Left renal cortex interstitium (tissue), 4 donors: Measurements from ENCODE around the gene TMEM255B. TPM values are rescaled to one million over a fixed set of nuclear protein-coding genes. Genes with fewer than 3 reads are reported as not detected.
"Not testable (repeated sequence)": the region's sequence is repeated elsewhere in the genome, so short reads cannot be mapped to it uniquely, and the experiment has no call there.

Experiments
- DNase-seq, 4 donors: peaks; one replicate each; pipeline ENCODE4 v3.0.0-alpha.2; 2013; ENCODE audit warnings: low read depth in 4 of 4, low spot score in 2 of 4, missing footprints in 1 of 4
- polyA plus RNA-seq, 4 donors: library from polyadenylated mRNA; unstranded; fragments of 120-200 nt; gene quantifications; one replicate each; pipeline ENCODE4 v1.2.1, GENCODE V29; 2013; ENCODE audit not compliant: insufficient read length in 4 of 4

Gene TMEM255B
- polyA plus RNA-seq, 4 donors, result 6.6 to 8.6 (median 7.6) TPM

DNA sequence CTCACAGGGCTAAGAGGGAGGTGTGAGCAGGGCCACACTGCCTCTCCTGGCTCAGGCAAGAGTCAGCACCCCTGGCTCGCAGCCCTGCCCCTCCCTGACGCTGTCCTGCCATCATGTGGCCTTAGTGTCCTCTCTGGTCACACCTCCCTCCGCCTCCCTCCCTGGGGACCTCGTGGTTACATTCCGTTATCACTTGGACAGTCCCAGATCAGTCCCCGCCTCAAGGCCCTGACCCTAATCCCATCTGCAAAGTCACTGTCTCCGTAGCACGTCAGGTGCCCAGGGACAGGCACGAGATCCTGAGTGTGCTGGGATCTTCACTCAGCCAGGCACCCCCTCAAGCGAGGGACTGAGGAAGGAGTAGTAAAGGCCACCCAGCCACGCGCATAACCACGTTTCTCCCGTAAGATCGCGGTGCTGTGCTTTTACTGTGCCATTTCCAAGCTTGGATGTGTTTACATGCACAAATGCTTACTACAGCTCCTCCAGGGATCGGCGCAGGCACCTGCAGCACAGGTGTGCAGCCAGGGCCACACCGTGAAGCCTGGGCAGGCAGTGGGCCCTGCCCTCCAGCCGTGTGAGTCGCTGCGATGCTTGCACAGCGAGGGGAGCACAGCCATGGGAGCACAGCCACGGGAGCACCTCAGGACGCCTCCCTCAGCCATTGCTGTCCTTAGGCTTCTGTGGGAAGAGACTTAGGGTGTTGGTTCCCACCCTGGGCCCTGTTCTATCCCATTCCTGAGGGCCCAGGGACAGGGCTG is 10.7 kb upstream of the TMEM255B start:
- DNase-seq, result no peak

DNA sequence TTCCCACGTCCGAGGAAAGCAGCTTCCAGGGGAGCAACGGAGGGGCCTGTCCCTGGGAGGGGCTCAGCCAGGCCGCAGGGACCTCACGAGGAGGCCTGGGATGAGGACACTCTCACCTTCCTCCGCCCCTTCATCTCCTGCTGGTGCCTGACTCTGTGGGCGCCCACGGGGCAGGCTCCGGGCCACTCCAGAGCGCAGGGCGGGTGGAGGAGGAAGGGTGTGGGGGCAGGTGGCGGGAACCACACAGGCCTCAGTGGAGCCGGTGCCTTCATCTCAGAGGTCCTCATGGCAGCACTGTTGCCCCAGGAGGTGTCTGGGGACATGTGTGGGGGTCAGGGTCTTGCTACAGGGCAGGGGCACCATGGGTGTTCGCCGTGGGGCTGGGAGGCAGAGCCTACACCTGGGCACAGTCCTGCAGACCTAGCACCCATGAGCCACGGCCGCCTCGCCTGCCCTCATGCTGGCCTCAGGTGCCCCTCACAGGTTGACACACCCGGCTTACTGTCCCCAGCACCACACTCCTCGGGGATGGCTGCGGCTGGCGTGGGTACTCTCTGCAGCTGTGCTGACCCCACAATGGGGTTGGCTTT is 10.1 kb upstream of the TMEM255B start:
- no peak for DNase-seq

DNA sequence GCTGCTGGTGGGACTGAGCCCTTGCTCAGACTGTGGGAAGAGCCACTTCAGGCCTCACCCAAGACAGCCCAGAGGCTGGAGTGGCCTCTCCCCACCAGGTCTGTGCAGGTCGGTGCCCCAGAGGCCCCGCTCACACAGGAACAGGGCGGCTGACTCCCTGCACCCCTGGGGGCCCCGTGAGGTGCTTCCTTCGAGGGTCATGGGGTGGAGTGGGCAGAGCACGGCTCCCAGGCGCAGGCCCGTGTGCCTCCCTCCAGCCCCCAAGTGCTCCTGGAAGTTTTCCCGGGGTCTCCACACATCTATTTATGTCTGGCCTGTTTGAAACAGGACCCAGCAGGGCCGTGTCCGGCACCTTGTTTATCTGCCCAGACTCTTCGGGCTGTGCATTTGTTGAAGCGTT is 9.5 kb upstream of the TMEM255B start:
- no peak for DNase-seq

DNA sequence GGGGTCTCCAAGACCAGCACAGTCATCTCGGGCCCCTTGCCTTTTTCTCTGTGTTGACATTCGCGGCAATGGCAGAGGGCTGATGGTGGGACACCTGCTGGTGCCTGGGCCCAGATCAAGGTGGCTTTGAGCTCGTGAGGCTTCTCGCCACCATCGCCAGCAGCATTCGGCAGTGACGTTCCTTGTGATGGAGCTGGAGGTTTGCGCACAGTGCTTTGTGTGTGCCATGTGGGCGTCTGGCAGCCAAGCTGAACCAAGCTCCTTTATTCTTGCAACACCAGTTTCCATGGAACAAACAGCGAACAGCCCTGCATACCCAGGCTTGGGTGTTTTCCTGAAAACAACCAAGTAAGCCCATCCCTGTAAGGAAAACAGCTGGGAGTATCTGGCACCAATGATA is 9.1 kb upstream of the TMEM255B start:
- no peak for DNase-seq

DNA sequence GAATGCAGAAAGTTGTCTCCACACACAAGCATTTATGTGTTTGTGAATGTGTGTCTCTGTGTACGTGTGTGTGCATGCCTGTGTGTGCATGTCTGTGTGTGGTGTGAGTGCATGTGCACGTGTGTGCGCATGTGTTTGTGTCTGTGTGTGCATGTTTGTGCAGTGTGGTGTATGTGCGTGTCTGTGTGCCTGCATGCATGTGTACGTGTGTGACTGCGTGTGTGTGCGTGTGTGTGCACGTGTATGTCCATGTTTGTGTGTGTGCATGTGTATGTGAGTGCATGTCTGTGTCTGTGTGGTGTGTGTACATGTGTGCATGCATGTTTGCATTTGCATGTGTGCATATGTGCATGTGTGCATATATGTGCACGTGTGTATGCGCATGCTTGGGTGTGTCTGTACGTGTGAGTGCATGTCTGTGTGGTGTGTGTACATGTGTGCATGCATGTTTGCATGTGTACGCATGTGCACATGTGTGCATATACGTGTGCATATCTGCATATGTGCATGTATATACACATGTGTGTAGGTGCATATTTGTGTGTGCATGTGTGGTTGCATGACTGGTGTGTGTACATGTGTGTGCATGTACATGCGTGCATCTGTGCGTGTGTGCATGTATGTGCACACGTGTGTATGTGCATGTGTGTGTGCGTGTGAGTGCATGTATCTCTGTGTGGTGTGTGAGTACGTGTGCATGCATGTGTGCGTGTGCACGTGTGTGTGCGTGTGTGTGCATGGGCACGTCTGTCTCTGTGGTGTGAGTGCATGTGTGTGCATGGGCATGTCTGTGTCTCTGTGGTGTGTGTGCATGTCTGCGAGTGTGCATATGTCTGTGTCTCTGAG is 8.2 kb upstream of the TMEM255B start:
- no peak for DNase-seq

DNA sequence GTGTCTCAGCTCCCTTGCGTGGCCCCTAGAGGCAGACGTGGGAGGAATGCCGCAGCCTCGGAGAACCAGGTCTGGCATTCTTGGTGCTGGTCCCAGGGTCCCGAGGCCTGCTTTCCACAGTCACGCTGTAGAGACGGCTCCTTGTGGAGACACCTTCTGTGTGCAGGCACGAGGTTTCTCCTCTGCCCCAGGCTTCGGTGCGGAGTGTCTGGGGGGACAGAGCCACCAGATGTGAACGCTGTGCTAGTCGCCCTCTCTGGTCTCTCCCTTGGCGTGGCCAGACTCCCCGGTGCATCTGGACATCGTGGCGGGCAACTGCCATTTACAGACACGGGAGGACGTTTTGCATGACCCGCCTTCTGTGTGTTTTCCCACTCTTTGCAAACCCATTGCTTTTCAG is 7.5 kb upstream of the TMEM255B start:
- DNase-seq, result no peak

DNA sequence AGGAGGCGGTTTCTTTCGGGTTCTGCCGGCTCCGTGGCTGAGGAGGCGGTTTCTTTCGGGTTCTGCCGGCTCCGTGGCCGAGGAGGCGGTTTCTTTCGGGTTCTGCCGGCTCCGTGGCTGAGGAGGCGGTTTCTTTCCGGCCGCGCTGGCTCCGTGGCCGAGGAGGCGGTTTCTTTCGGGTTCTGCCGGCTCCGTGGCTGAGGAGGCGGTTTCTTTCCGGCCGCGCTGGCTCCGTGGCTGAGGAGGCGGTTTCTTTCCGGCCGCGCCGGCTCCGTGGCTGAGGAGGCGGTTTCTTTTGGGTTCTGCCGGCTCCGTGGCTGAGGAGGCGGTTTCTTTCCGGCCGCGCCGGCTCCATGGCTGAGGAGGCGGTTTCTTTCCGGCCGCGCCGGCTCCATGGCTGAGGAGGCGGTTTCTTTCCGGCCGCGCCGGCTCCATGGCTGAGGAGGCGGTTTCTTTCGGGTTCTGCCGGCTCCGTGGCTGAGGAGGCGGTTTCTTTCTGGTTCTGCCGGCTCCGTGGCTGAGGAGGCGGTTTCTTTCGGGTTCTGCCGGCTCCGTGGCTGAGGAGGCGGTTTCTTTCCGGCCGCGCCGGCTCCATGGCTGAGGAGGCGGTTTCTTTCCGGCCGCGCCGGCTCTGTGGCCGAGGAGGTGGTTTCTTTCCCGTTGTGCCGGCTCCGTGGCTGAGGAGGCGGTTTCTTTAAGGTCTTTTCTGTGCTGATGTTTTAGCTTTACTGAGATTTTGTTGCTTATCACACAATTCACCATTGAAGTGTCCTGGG is 6.6 kb upstream of the TMEM255B start:
- DNase-seq, result not testable (repeated sequence)

DNA sequence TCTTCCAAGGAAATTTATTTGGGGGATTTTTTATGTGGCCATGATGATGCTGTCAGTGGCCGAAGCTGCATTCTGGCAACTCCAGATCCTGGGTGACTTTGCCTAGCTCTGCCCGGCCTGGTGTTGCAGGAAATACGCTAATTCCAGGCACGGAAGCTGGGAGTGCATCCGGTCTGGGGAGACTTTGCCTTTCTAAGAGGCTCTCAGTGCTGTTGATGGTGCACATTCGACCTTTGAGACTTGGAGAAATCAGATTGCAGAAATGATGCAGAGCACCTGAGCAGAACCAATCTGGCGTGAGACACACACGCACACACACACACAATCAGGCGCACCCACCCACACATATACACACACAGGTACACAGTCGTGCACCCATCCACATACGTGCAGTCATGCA is 5.9 kb upstream of the TMEM255B start:
- DNase-seq, result no peak

DNA sequence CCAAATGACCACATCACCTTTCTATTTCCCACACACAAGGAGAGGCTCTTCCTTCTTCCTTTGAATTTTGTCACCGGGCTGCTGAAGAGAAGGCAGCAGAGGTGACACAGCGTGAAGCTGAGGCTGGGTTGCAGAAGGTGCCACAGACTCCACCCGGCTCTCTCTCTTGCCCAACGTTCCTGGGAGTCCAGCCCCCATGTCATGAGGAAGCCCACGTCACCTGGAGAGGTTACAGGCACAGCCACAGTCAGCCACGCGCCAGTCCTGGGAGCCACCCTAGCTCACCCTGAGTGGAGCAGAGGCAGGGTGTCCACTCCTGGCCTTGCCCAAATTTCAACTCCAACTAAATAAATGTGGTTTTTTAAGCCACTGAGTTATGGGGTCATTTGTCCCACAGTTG is 4.8 kb upstream of the TMEM255B start:
- DNase-seq, result no peak

DNA sequence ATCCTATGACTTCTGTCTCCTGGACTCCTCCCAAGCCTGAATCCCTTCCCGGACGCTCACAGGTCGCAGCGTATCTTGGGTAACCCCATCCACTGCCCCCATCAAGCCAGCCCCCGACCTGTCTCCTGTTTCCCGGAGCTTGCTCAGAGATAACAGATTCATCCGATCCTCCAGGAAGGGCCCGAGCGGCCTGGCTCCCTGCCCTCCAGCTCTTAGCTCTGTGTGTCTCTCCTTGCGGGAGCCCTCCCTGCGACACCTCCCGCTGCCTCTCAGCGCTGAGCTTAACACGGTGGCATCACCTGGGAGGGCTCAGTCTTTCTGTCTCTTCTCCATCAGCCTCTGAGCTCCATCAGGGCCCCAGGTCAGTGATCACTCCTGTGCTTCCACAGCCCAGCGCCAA is 4.3 kb upstream of the TMEM255B start:
- no peak for DNase-seq

DNA sequence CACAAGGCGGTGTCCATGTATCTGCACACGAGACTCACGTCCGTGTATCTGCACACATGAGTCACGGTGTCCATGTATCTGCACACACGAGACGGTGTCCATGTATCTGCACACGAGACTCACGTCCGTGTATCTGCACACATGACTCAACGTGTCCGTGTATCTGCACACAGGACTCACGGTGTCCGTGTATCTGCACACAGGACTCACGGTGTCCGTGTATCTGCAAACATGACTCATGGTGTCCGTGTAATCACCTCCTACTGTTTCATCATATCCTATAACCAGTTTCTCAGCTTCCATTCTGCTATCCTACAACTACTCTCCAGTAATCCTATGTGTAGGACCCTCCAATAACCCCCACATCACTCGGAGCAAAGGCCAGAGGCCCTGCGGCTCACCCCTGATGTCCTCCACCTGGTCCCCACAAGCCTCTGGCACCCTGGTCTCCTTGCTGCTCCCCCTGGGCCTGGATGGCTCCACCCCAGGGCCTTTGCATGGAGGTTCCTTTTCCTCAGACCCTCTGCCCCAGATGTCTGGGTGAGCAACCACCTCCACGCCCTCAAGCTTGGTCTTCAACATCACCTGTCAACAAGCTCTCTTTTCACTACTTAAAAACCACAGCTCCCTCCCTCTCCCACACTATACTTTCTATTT is 2.5 kb upstream of the TMEM255B start:
- DNase-seq, result no peak

DNA sequence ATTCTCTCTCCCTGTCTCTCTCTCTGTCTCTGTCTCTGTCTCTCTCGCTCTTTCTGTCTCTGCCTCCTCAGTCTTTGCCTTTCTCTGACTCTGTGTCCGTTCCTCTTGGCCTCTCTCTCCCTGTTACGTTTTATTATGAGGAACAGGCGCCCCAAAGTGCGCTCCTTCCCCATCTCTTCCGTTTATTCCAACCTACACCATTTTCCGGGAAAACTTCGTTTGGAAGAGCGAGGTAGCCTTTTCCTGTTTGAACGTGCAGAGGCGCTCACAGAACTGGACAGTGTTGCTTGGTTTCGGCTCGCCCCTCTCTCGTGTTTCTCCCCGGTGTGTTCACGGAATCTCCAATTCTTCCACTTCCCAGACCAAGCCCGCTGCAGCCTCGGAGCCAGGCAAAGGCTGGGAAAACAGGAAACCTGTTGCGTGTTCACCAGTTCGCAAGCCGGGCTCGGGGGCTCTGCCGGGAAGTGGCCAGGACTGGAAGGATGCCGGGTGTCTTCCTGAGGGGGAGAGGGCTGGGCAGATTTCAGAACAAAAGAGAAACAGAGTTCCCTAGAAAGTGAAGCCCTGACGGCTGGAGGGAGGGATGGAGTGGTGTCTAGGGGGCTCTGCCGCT is 605 bp downstream of the TMEM255B start:
- DNase-seq, result no peak

DNA sequence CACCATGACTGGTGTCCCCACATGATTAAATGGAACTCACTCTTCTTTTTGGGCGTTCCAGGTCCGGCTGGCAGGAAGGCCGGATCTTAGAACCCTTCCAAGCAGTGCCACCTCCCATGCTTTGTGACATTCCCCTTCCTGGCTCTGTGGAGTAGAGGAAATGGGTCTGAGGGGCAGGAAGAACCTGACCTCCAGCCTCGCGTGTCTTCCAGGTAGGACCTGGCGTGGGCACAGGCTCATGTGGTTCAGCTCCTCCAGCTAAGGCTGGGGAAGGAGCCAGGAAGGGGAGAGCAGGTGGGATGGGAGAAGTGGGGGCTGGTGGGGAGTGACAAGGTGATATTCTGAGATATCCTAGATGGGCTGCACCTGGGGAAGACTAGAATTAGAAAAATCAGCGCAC is 2.1 kb downstream of the TMEM255B start:
- no peak for DNase-seq

DNA sequence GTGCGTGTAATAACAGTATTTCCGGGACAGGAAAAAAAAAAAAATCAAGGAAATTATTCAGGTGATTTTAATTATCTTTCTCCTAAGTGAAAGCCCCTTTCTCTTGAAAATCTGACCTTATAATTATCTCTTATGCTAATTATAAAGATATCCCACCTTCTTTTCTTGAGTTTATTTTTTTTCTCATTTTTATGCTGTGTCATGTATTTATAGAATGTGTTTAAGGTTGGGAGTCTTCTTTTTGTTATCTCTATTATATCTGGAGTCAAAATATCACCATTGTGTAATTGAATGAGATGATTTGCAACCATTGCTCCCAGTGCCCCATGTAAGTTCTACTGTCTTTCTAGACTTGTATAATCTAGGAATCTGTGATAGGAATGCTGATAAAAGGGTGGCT is 3.0 kb downstream of the TMEM255B start:
- no peak for DNase-seq

DNA sequence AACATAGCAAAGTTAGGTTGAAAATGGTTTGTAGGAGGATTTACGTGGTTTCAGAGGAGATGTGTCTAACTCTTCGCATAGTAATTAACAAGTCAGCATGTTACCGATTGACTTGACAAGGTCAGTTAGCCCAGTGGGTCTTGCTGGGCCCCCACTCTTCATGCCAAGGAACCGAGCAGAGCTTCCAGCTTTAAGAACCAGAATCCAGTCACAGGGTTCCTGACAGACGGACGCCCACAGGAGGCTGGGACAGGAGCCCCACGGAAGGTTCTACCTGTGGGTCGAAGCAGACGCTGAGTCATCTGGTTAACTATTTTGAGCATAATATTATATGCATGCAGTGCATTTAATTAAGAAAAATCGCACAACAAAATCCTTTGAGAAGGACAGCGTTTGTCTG is 3.5 kb downstream of the TMEM255B start:
- DNase-seq, result no peak

DNA sequence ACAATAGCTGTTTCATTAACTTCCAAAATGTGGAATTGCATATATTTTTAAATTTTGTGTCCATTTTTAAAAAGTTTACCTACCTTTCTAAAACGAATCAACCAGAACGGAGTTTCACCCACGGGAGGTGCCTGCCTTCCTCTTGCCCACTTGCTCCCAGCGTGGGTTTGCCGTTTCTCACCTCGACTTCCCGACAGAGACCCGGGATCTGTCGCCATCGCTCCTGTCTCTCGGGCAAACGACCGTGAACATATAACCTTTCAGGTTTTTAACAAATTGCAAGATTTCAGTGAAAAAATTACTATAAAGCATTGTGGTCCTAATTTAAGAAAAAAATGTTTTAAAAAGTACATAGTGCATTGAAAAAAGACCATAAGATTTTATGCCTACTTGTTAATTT is 4.2 kb downstream of the TMEM255B start:
- DNase-seq, result no peak

DNA sequence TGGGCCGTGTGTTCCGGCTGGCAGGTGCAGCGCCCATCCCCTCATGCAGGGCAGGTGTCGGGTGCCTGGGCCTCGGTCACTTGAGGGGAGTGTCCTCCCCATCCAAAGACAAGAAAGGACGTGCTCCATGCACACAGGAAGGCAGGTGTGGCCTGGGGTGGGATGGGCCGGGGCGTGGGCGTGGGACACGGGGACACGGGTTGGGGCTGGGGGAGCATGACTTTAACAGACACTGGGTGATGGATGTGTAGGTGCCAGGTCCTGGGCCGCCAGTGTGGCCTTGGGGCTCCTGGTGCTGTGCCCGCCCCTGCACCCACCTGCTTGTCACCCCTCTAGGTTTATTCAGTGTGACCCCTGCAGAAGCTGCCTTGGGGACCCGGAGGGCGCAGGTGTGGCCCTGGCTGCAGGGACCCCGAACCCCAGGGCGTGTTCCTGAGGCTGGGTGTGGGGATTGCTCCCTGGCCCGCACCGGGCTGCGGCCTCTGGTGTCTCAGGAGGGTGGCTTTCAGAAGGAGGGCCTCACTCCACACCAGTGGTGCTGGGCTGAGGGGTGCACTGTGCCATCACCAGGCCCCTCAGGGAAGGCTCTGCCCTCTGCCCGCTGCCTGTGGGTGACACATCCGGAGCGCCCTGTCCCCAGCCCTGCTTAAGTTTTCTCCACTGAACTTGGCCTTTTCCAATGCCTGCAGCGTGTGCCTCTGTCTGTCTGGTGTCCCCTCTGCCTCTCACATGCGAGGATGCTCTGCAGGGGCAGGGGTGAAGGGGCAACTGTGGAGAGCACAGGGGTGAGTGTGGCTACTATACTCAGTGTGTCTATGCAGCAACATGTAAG is 5.2 kb downstream of the TMEM255B start:
- DNase-seq, result no peak

DNA sequence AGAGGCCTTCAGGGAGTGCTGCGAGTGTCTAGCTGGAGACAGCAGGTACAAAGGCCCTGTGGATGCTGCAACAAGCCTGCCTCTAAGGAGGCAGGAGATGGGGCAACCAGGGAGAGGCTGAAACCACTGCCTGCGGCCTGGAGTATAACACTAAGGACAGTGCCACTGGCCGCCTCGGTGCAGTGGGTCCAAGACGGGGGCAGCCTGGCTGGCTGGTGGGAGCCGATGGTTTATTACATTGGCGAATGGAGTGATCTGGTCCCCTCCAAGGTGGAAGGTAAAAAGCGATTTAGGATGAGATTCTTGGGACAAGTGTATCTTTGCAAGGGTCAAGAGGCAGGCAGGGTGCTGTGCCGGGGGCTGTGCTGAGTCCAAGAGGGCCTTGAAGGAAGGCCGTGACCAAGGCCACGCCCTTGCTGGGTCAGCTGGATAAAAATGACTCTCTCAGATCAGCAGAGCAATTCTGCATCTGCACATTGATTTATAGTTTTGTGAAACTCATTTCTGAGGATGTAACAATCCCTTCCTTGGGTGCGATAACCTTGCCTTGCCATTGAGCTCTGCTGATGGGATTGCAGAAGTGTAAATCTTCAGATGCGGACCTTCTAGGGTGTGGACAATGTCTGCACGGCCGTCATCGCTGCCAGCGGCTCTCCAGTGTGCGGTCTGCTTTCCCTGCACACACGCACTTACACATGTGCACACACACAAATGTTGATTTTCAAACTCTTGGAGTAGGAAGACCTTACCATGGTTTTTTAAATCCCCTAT is 6.0 kb downstream of the TMEM255B start:
- no peak for DNase-seq
